Smooth muscle cell (in vitro differentiated cells): Measurements from ENCODE around the gene LRP1B. TPM values are rescaled to one million over a fixed set of nuclear protein-coding genes. Genes with fewer than 3 reads are reported as not detected.

ENCODE experiments used
- DNase-seq: peaks from one replicate; lab custom pipeline; 2025; ENCODE audit not compliant: unreplicated experiment; lab: John Stamatoyannopoulos, UW
- H2AFZ ChIP-seq: fragments of 200-600 bp; sonication (generic); 2 replicates; pipeline ENCODE4 v1.6.0; 2016; ENCODE audit warnings: antibody characterized with exemption, low read depth, mild to moderate bottlenecking
- H3F3A ChIP-seq: fragments of 200-600 bp; sonication (generic); 2 replicates; pipeline ENCODE4 v1.6.0; 2017; ENCODE audit warnings: antibody characterized with exemption, low read depth
- H3K27ac ChIP-seq: fragments of 200-600 bp; sonication (generic); 2 replicates; pipeline ENCODE4 v1.5.1; 2016; ENCODE audit warnings: low read depth, mild to moderate bottlenecking
- H3K27me3 ChIP-seq: fragments of 200-600 bp; sonication (generic); 2 replicates; pipeline ENCODE4 v1.6.1; 2016; ENCODE audit warnings: low read depth, mild to moderate bottlenecking
- H3K36me3 ChIP-seq: fragments of 200-600 bp; sonication (generic); 2 replicates; pipeline ENCODE4 v1.5.1; 2016; ENCODE audit warnings: low read depth
- H3K4me1 ChIP-seq: fragments of 200-600 bp; sonication (generic); 2 replicates; pipeline ENCODE4 v1.5.1; 2016; ENCODE audit warnings: low read depth
- H3K4me2 ChIP-seq: fragments of 200-600 bp; sonication (generic); 2 replicates; pipeline ENCODE4 v1.6.0; 2016; ENCODE audit warnings: mild to moderate bottlenecking
- H3K4me3 ChIP-seq: fragments of 200-600 bp; sonication (generic); 2 replicates; pipeline ENCODE4 v1.5.1; 2016; ENCODE audit warnings: mild to moderate bottlenecking
- H3K79me2 ChIP-seq: fragments of 200-600 bp; sonication (generic); 2 replicates; pipeline ENCODE4 v1.6.0; 2016; ENCODE audit warnings: low read depth, mild to moderate bottlenecking
- H3K9ac ChIP-seq: fragments of 200-600 bp; sonication (generic); 2 replicates; pipeline ENCODE4 v1.6.0; 2016; ENCODE audit warnings: low read depth
- H3K9me3 ChIP-seq: fragments of 200-600 bp; sonication (generic); replicated peaks from 2 replicates; pipeline ENCODE4 v1.5.1; 2016; ENCODE audit warnings: low read depth
- H4K20me1 ChIP-seq: fragments of 200-600 bp; sonication (generic); 2 replicates; pipeline ENCODE4 v1.6.0; 2016; ENCODE audit warnings: low read depth
- WGBS: methylation state at CpG from one replicate; pipeline ENCODE4 v1.1.7; 2016; ENCODE audit warnings: low lambda C conversion rate; 5-methylcytosine and 5-hydroxymethylcytosine counted together
- polyA plus RNA-seq: library from polyadenylated mRNA; unstranded; fragments of >200 nt; fragmentation: Nextera tagmentation; extraction: Ambion mirVana; gene quantifications from 2 replicates; pipeline ENCODE4 v1.2.1, GENCODE V29; 2016
- total RNA-seq: library from RNA; depleted of rRNA; stranded (reverse); fragments of >200 nt; gene quantifications from 2 replicates; pipeline ENCODE4 v1.2.3, GENCODE V29; 2014
- TF ChIP-seq, protein P1 (sequence below): fragments of 200-600 bp; sonication (generic); IDR thresholded peaks from 2 replicates; pipeline ENCODE4 v1.5.1; 2017; ENCODE audit warnings: borderline replicate concordance, mild to moderate bottlenecking, antibody characterized with exemption; ENCODE audit not compliant: insufficient read depth, poor library complexity, severe bottlenecking

The LRP1B gene
- total and polyA plus RNA-seq, 2 experiments from 2014 or later, result 0.08 to 2.9 TPM

DNA sequence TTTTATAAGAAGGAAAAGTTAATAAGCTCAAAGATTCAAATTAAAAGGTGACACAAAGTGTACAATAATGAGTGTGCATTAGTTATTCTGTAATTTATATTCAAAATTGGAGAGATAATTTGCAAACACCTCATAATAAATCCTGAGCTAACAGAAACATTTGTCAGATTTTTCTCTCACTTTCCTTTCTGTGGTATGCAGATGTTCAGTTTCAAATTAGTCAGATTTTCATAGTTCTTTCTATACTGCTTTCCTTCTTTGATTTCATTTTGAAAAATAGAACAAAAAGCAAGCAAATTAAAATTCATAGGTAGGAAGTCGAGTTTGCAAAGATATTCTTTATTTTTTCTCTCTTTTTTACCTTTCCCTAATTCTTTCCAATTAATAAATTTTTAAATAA, 1930.5 kb downstream of the LRP1B start:
- 0% methylated on average over 1 of the region's 1 CpG for WGBS
- DNase-seq, result no peak
- no peaks in the 10 kb centered on the region for H3K9me3 ChIP-seq
- no peak overlapping the region for H2AFZ ChIP-seq
- H3K4me2 ChIP-seq, result no peak overlapping the region
- no peak overlapping the region for H3K4me3 ChIP-seq
- TF ChIP-seq, protein P1, sequence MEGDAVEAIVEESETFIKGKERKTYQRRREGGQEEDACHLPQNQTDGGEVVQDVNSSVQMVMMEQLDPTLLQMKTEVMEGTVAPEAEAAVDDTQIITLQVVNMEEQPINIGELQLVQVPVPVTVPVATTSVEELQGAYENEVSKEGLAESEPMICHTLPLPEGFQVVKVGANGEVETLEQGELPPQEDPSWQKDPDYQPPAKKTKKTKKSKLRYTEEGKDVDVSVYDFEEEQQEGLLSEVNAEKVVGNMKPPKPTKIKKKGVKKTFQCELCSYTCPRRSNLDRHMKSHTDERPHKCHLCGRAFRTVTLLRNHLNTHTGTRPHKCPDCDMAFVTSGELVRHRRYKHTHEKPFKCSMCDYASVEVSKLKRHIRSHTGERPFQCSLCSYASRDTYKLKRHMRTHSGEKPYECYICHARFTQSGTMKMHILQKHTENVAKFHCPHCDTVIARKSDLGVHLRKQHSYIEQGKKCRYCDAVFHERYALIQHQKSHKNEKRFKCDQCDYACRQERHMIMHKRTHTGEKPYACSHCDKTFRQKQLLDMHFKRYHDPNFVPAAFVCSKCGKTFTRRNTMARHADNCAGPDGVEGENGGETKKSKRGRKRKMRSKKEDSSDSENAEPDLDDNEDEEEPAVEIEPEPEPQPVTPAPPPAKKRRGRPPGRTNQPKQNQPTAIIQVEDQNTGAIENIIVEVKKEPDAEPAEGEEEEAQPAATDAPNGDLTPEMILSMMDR, result no peak
- no peaks in the 10 kb centered on the region for H3K27me3 ChIP-seq
- H3K27ac ChIP-seq, result no peak overlapping the region
- H3K79me2 ChIP-seq, result no peaks in the 10 kb centered on the region
- no peaks in the 10 kb centered on the region for H3K4me1 ChIP-seq
- H4K20me1 ChIP-seq, result no peaks in the 10 kb centered on the region
- H3K36me3 ChIP-seq, result no peaks in the 10 kb centered on the region
- H3F3A ChIP-seq, result no peaks in the 10 kb centered on the region
- H3K9ac ChIP-seq, result no peak overlapping the region

DNA sequence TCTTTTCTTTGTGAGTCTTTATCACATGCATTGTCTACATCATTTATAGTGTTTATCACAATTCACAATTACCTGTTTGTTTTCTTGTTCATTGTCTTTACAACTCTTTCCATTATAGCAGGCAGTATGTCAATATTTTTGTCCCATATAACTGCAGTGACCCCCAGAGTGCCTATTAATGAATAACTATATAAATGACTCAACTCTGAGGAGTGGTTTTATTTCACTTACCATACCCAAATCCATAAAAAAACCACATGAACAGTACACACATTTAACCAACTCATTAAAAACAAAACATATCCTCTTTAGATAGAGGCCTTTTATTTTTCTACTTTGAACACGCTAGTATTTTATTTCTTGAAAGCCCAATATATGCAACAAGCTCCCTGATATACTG, 1931.5 kb downstream of the LRP1B start:
- WGBS, result 91% methylated on average over 1 of the region's 1 CpG

DNA sequence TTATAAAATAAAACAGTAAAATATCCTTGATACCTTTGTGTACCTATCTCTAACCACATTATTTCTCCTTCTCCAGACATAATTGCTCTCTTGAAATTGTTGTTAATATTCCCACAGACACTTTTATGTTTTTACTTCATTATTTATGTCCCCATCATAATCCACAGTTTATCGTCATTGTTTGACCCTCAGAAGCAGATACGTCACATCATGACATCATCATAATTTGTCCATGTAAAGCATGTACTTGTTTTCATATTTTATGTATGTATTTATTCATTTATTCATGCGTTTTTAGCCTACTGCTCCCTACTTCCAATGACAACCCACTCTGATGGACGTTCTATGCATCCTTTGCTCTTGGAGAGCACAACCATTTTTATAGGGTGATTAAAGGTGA, 1943.7 kb downstream of the LRP1B start:
- Histone ChIP-seq H2AFZ (no peak overlapping the region), H4K20me1 (no peaks in the 10 kb centered on the region), H3K79me2 (no peaks in the 10 kb centered on the region), H3K27ac (no peak overlapping the region), H3K9ac (no peak overlapping the region), H3F3A (no peaks in the 10 kb centered on the region), H3K27me3 (no peaks in the 10 kb centered on the region), H3K9me3 (no peaks in the 10 kb centered on the region), H3K4me2 (no peak overlapping the region), H3K36me3 (no peaks in the 10 kb centered on the region), H3K4me3 (no peak overlapping the region), H3K4me1 (no peaks in the 10 kb centered on the region)
- WGBS, result 92% methylated on average over 4 of the region's 4 CpGs
- TF ChIP-seq, protein P1, result no peak
- DNase-seq, result no peak

More for the DNA sequence above, 1931.5 kb downstream of the LRP1B start:
- no peaks in the 10 kb centered on the region for H3K36me3 ChIP-seq
- H3K4me2 ChIP-seq, result no peak overlapping the region
- H2AFZ ChIP-seq, result no peak overlapping the region
- no peaks in the 10 kb centered on the region for H4K20me1 ChIP-seq
- H3K27me3 ChIP-seq, result no peaks in the 10 kb centered on the region
- H3K79me2 ChIP-seq, result no peaks in the 10 kb centered on the region
- H3K9me3 ChIP-seq, result no peaks in the 10 kb centered on the region
- no peak for DNase-seq
- TF ChIP-seq, protein P1, result no peak
- H3F3A ChIP-seq, result no peaks in the 10 kb centered on the region
- H3K4me1 ChIP-seq, result no peaks in the 10 kb centered on the region
- no peak overlapping the region for H3K9ac ChIP-seq
- H3K27ac ChIP-seq, result no peak overlapping the region
- H3K4me3 ChIP-seq, result no peak overlapping the region

DNA sequence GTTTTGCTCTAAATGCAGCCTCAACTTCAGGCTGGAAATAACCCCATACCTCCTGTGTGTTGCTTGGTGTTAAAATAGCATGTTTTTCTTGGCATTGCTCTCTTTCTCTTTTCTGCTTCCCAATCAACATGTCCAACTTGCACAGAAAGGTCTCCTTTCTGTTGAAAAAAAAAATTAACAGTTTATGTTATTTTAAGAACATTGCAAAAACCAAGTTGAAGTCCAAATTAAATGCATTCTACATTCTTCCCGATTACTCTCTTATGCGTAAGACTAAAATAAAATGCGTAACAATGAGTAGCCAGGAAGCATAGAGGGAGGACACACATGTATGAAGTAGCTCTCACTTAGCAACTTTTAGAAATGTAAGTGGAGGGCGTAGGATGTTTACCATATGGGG, 1944.5 kb downstream of the LRP1B start:
- WGBS, result 93% methylated on average over 4 of the region's 4 CpGs

More for the DNA sequence above, 1944.5 kb downstream of the LRP1B start:
- no peak overlapping the region for H2AFZ ChIP-seq
- no peak overlapping the region for H3K4me3 ChIP-seq
- DNase-seq, result no peak
- no peaks in the 10 kb centered on the region for H3F3A ChIP-seq
- no peaks in the 10 kb centered on the region for H3K9me3 ChIP-seq
- H3K4me1 ChIP-seq, result no peaks in the 10 kb centered on the region
- H3K9ac ChIP-seq, result no peak overlapping the region
- H3K4me2 ChIP-seq, result no peak overlapping the region
- H3K79me2 ChIP-seq, result no peaks in the 10 kb centered on the region
- no peak overlapping the region for H3K27ac ChIP-seq
- H3K27me3 ChIP-seq, result no peaks in the 10 kb centered on the region
- TF ChIP-seq, protein P1, result no peak
- no peaks in the 10 kb centered on the region for H3K36me3 ChIP-seq
- no peaks in the 10 kb centered on the region for H4K20me1 ChIP-seq
